Testis (tissue), 3 donors: ENCODE results near the gene KRT13. TPM values are rescaled to one million over a fixed set of nuclear protein-coding genes. Genes with fewer than 3 reads are reported as not detected.

ENCODE experiments used
- DNase-seq: peaks from one replicate; pipeline ENCODE4 v3.0.0-alpha.2; 2019
- H3K27ac ChIP-seq, 2 donors: fragments of 200-600 bp; sonication (generic); one replicate each; pipeline ENCODE4 v1.5.1; 2019
- H3K27me3 ChIP-seq: fragments of 200-600 bp; sonication (generic); one replicate; pipeline ENCODE4 v1.5.1; 2019
- H3K36me3 ChIP-seq: fragments of 200-600 bp; sonication (generic); one replicate; pipeline ENCODE4 v1.5.1; 2017; ENCODE audit warnings: low read depth; ENCODE audit errors: missing control alignments
- H3K4me1 ChIP-seq: fragments of 200-600 bp; sonication (generic); one replicate; pipeline ENCODE4 v1.5.1; 2019
- H3K4me3 ChIP-seq, 2 donors: fragments of 200-600 bp; sonication (generic); one replicate each; pipeline ENCODE4 v1.5.1; 2017 to 2019
- H3K9me3 ChIP-seq: fragments of 200-600 bp; sonication (generic); one replicate; pipeline ENCODE4 v1.5.1; 2017
- POLR2A ChIP-seq: fragments of 450-650 bp; IDR thresholded peaks from one replicate; pipeline ENCODE4 v1.6.1; 2017; ENCODE audit warnings: antibody characterized with exemption, mild to moderate bottlenecking, moderate library complexity
- WGBS, 2 donors: methylation state at CpG; one replicate each; pipeline ENCODE4 v1.1.5; 2018; 5-methylcytosine and 5-hydroxymethylcytosine counted together
- intact Hi-C: fragments of 100-400 bp; cut with DNase I; formaldehyde crosslinking; loops from one replicate; pipeline ENCODE4 v1.15.1; 2023; ENCODE audit warnings: low total_unique reads
- polyA plus RNA-seq: library from polyadenylated mRNA; stranded (reverse); fragments of 350-450 nt; fragmentation: Illumina TruSeq; extraction: RNeasy Lipid Tissue Mini Kit (QIAGEN cat#74804); gene quantifications from one replicate; pipeline ENCODE4 v1.2.3, GENCODE V29; 2014; ENCODE audit warnings: low read depth, low replicate concordance; ENCODE audit not compliant: insufficient read depth
- total RNA-seq, 2 donors: library from RNA; depleted of rRNA; stranded (reverse); fragments of >200 nt; gene quantifications; one replicate each; pipeline ENCODE4 v1.2.3, GENCODE V29; 2016
- TF ChIP-seq, protein P1 (sequence below), 3 experiments: fragments of 450-650 bp in 2 of 3; fragments of 200-600 bp in 1 of 3; sonication (generic) in 1 of 3; IDR thresholded peaks; one replicate each; pipeline ENCODE4 v1.5.1; 2016 to 2019; ENCODE audit warnings: antibody characterized with exemption in 3 of 3, mild to moderate bottlenecking in 2 of 3, moderate library complexity in 1 of 3

KRT13 gene
- total and polyA plus RNA-seq, 3 donors from 2014 or later, result 2.4 to 21.4 (median 7.7) TPM

DNA sequence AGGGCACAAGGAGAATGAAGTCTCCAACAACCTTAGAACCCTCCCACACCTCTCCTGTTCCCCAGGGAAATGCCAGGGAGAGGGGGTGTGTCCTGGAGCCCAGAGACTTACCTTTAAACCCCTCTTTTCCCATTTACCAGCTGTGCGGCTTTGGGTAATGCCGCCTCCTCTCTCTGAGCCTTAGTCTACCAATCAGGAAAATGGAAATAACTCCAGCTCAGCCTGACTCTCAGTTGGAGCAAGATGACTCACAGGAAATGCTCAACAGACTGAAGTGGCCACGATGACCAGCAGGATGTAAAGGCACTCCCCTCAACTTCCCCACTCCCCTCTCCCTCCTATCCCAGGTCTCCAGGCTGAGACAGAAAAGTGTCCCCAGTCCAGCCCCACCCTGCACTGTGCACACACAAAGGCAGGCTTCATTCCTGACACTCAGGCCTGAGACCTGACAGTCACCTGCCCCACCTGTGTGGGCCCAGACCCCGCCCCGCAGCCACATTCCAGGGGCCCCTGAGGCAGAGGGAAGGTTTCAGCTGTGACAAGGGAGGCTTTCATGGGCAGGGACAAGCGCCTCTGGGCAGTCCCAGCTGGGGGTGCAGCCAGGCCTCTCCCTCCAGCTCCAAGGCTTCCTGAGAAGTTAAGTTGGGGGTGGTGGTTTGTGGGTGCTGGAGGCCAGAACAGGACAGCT is 16.3 kb upstream of the KRT13 start:
- no peak for TF ChIP-seq POLR2A
- TF ChIP-seq, protein P1, sequence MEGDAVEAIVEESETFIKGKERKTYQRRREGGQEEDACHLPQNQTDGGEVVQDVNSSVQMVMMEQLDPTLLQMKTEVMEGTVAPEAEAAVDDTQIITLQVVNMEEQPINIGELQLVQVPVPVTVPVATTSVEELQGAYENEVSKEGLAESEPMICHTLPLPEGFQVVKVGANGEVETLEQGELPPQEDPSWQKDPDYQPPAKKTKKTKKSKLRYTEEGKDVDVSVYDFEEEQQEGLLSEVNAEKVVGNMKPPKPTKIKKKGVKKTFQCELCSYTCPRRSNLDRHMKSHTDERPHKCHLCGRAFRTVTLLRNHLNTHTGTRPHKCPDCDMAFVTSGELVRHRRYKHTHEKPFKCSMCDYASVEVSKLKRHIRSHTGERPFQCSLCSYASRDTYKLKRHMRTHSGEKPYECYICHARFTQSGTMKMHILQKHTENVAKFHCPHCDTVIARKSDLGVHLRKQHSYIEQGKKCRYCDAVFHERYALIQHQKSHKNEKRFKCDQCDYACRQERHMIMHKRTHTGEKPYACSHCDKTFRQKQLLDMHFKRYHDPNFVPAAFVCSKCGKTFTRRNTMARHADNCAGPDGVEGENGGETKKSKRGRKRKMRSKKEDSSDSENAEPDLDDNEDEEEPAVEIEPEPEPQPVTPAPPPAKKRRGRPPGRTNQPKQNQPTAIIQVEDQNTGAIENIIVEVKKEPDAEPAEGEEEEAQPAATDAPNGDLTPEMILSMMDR (IDR thresholded peaks at IDR 0.05), result no peak
- Histone ChIP-seq H3K27ac (no peak overlapping the region), H3K36me3 (no peaks in the 10 kb centered on the region), H3K27me3 (no peaks in the 10 kb centered on the region), H3K9me3 (no peaks in the 10 kb centered on the region), H3K4me1 (peaks cover 11% of the 10 kb centered on the region), H3K4me3 (no peak overlapping the region)
- WGBS, 2 donors, result 71 to 83% methylated on average over 3 to 6 of the region's 6 CpGs
- no peak for DNase-seq
- intact Hi-C loops, result no loop called here

DNA sequence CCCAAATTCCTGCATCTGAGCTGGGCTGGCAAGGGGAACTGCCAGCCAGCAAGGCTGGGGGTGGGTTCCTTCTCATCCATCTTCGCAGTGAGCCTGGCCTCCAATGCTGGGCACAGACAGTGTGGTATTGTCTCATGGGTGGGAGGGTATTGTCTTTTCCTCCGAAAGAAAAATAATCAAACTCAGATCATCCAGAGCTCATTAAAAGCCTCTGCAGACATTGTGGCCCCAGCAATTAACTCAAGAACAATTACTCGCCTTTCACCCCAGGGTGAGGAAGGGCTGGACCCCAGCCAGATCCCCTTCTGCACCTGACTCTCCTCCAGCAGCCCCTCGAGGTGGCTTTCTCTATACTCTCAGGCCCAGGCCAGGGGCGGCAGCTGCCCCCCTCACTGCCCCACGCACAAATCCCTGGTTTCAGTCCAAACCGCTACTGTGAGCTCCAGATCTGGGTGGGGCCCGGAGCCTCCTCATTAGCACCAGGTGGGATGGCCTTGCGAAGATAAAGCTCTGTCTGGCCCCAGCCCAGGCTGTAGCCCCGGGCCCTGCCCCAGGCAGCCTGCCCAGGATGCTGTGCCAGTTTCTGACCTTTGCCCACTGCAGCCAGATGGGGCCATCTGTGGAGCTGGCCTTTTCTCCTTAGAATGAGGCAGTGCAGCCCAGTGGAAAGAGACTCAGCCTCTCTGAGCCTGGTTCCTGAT is 15.6 kb upstream of the KRT13 start:
- no peak overlapping the region for H3K27ac ChIP-seq
- intact Hi-C loops, result no loop called here

GRCh38 chr17:41519501-41520224 is 14.3 kb upstream of the KRT13 start:
- no peak for TF ChIP-seq POLR2A
- TF ChIP-seq, protein P1 (IDR thresholded peaks at IDR 0.05), result no peak
- Histone ChIP-seq H3K27ac (no peak overlapping the region), H3K9me3 (no peaks in the 10 kb centered on the region), H3K4me3 (no peak overlapping the region), H3K36me3 (no peaks in the 10 kb centered on the region), H3K4me1 (peaks cover 11% of the 10 kb centered on the region), H3K27me3 (no peaks in the 10 kb centered on the region)
- no peak for DNase-seq
- intact Hi-C loops, result no loop called here
- 77 to 83% methylated on average over 4 to 9 of the region's 11 CpGs for WGBS, 2 donors

More for the DNA sequence above, 15.6 kb upstream of the KRT13 start:
- Histone ChIP-seq H3K27me3 (no peaks in the 10 kb centered on the region), H3K4me1 (peaks cover 11% of the 10 kb centered on the region), H3K36me3 (no peaks in the 10 kb centered on the region), H3K9me3 (no peaks in the 10 kb centered on the region), H3K4me3 (no peak overlapping the region)
- WGBS, 2 donors, result 45 to 65% methylated on average over 7 to 10 of the region's 10 CpGs
- TF ChIP-seq, protein P1 (IDR thresholded peaks at IDR 0.05), result no peak
- TF ChIP-seq POLR2A, result no peak
- no peak for DNase-seq

- Histone ChIP-seq H3K27me3 (no peaks in the 10 kb centered on the region), H3K27ac (no peak within 1 kb of the TSS), H3K9me3 (no peaks in the 10 kb centered on the region), H3K4me1 (peaks cover 11% of the 10 kb centered on the region), H3K36me3 (no peaks in the 10 kb centered on the region), H3K4me3 (no peak within 1 kb of the TSS)
- 73 to 75% methylated on average over 8 of the region's 8 CpGs for WGBS, 2 donors
- no peak for DNase-seq
- TF ChIP-seq, protein P1 (IDR thresholded peaks at IDR 0.05), result no peak
- no peak for TF ChIP-seq POLR2A
- intact Hi-C loops, result no loop called here
Observed at GRCh38 chr17:41518789-41519449, 13.5 kb upstream of the KRT13 start, which contains the start of gene KRT15. Gene KRT15, minus strand, starts transcription at chr17:41518890. Its CDS starts 63 bp downstream, at chr17:41518827.
